ENCODE data around the gene RREB1. TPM values are rescaled to one million over a fixed set of nuclear protein-coding genes. Genes with fewer than 3 reads are reported as not detected.

The RREB1 gene
- total RNA-seq, 1 donor from 2014 or later: 43.3 TPM

- ATAC-seq: no peak
- no peak for DNase-seq (ENCODE audit: low spot score)
These were observed 54.1 kb downstream of the RREB1 start for GRCh38 chr6:7161845-7162244.

GRCh38 chr6:7163661-7164071, 55.9 kb downstream of the RREB1 start:
- ATAC-seq: no peak

GRCh38 chr6:7164536-7165001, 56.8 kb downstream of the RREB1 start:
- DNase-seq (ENCODE audit: low spot score) (no peak), ATAC-seq (no peak)

More at GRCh38 chr6:7163661-7164071, 55.9 kb downstream of the RREB1 start:
- DNase-seq (ENCODE audit: low spot score): no peak

DNA sequence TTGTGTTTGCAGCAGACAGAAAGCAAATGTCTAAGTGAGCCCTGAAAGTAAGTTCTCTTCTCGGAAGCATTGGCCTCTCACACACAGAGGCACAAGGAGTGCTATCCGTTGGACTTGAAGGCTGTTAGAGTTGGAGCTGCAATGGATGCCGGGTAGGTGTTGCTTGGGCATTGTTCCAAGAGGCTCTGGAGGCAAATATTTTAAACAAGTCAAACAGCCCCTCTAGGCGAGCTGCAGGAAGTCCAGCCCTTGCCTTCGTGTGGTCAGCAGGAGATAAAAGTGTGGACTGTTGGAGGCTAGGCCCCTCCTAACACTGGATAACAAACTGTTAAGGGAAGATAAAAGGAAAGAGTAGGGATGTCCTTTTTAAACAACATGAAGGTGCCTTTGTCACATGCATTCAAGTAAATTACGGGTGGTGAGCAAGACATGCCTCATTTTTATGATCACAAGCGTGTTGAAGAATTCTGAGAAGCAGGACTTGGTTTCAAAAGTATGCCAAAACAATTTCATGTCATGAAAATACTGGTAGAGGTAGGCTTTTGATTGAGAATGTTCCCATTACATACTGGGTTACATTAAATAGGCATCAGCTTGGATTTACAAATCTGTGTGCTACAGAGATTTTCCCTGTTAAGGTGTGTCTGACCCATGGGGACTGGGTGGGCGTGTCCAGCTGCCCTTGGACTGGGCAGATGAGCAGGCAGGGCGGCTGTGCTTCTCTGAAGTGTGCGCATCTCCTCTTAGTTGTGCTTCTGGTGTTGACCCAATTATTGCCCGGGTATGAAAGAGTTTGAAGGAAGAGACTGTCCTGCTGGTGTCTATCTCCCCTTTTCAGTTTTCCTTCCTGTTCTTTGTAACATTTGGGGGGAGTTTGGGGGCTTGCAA, 57.5 kb downstream of the RREB1 start:
- ATAC-seq (no peak), DNase-seq (ENCODE audit: low spot score) (no peak)

DNA sequence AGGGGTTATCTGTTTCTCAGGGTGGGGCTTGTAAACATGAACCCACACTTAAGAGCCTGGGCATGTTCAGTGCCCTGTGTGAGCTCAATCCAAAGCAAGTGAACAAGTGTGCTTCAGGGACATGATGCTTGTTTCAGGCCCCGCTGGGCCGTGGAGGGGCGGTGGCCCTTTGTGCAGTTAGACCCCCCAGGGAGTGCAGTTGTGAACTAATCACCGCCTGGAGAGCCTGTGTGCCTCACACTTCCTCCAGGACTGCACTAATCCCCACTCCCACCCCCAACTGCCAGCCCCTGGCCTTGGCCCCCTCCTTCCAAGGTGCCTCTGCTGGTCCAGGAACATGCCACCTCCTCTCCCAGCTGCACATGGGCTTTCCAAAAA, 58.1 kb downstream of the RREB1 start:
- ATAC-seq: no peak
- DNase-seq (ENCODE audit: low spot score): no peak

DNA sequence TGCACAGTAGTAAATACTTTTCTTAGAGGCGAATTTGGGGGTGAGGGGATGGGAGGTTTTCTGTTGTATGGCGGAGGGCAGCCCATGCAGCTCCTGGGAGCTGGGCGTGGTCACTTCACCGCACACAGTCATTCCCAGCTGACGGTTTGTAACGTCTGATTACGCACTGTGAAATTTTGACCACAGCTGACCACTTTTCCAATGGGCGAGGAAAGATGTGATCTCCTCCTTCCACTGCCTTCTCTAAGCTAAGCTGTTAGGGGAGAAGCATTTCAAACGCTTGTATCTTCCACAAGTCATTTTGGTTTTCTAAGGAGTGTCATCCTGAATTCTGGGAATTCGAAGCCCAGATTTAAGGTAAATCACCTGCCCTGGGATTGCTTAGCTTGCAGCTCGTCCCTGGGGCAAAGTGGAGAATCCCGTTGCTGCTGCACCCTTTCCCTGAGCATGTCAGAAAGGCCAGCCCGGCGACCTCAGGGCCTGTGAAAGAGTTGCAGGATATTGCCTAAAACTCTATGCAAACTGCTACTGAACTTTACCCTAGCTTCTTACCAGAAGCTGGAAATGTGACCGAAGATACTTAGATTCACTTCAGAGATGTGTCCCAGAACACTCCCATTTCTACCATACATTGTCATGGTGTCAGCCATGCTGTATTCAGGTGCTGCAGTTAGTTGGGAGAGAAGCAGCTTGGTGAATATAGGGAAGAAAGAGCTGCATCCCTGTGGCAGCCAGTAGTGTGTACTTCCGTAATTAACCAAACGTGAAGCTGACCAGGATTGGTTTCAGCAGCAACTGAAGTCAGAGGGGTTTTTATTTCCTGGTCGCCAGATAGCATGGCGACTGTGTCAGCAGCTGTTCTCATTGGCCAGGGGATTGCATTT, 58.9 kb downstream of the RREB1 start:
- DNase-seq (ENCODE audit: low spot score) (peak; percentile 80), ATAC-seq (peak; percentile 47)

DNA sequence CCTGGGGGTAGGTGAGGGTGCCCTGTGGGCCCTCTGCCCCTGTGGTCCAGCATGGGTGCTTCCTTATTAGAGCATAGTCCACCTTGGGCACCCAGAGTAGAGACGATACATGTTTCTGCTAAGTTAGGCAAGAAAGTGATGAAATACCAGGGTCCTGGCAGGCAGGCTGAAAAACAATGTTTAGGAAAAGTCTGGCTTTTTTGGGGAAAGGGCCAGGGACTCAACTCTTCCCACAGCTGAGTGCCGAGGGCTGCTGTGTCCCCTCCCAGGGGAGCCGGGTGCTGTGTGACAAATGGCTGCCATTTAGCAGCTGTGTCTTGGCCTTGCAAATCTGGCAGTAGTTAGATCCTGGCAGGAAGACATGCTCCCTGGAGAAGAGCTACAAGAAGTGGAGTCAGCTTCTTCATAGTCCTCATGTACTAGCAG, 61.5 kb downstream of the RREB1 start:
- ATAC-seq: peak; percentile 22
- DNase-seq (ENCODE audit: low spot score): no peak

DNA sequence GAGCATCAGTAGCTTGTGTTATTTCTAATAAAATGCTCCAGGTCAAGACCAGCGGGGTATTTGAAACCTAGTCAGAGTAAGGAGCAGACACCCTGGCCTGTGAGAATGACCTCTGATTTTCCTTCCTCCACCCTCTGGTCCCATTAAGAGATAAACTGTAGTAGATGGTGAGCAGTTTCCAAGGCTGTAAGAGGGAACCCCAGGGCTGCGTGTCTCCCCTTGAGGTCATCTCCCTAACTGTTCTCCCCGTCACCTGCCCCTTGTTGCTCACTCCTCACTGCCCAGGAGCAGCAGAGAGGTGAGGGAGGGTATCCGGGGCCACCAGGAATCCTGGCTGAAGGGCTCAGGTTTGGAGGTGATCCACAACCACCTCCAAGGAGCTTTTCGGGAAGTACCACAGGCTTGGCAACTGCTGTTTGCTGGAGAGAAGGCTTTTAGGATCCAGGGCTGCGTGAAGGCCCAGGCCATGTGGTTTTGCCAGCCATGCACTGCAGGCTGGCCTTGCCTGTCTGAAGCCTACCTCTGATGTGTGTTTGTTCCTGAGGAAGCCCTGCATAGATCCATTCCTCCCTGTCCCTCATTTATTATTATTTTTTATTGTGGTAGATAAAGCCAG, 62.5 kb downstream of the RREB1 start:
- ATAC-seq: peak; percentile 10
- no peak for DNase-seq (ENCODE audit: low spot score)

DNA sequence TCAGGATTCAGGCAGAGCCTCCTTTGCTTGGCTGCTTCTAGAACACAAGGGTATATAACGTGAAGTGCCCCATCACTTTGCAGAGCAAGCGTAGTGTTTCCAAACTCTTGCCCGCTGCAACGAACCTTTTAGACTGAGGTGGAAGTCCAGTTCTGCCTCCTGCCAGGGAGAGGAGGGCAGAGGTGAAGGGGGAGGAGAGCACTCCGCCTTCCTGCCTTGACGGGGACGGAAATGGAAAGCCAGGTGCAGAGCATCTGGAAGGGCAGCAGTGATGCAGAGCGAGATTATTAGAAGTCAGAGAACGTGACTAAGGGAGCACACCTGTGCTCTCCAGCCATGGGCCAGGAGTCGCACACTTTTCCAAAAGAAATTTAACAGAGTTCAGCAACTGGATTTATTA, 63.4 kb downstream of the RREB1 start:
- DNase-seq (ENCODE audit: low spot score): peak; percentile 93
- peak; percentile 73 for ATAC-seq

DNA sequence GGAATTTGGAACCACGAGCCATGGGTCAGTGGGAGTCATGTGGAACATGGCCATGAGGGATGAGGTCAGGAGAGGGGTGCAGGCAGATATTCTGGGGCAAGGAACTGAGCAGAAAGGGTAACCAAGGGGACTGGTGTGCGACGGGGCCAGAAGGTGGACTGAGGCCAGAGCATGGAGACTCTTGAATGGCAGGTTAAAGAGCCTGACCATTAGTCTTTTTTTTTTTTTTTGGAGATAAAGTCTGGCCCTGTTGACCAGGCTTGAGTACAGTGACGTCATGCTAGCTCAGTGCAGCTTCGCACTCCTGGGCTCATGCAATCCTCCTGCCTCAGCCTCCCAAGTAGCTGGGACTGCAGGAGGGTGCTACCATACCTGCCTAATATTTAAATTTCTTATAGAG, 64.0 kb downstream of the RREB1 start:
- ATAC-seq: no peak
- DNase-seq (ENCODE audit: low spot score): no peak

- DNase-seq (ENCODE audit: low spot score) (no peak), ATAC-seq (no peak)
These were observed 64.9 kb downstream of the RREB1 start for GRCh38 chr6:7172649-7173048.

DNA sequence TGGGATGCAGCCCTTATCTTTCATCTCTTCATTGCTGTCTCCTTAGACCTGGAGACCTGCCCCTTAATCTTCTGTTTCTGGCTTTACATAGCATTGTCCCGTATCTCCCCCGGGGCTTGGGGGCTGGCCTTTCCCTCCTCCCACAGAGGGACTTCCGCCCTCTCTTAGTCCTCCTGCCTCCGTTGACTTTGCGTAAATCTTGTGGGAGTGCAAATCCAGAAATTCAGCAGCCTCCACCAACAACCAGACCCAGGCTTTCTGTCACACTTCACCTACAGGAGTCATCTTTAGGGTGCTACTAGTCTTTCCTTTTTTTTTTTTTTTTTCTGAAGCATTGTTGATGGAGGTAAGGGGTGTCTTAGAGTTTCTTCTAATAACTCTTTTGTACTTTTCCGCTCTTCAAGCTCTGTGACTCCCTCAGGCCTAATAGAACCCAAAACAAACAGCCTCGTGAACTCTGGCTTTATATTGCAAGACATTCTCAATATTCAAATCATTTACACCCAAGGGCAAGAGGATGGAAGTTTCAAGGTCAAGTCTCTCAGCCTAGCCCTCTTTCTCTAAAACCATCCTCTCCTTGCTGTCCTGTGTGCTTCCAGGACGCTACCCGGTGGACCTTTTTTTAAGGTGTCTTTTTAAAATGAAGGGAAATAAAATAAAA, 66.2 kb downstream of the RREB1 start:
- ATAC-seq: no peak
- DNase-seq (ENCODE audit: low spot score): no peak

- peak; percentile 3 for ATAC-seq
- no peak for DNase-seq (ENCODE audit: low spot score)
These were observed 67.7 kb downstream of the RREB1 start for GRCh38 chr6:7175462-7175861.

DNA sequence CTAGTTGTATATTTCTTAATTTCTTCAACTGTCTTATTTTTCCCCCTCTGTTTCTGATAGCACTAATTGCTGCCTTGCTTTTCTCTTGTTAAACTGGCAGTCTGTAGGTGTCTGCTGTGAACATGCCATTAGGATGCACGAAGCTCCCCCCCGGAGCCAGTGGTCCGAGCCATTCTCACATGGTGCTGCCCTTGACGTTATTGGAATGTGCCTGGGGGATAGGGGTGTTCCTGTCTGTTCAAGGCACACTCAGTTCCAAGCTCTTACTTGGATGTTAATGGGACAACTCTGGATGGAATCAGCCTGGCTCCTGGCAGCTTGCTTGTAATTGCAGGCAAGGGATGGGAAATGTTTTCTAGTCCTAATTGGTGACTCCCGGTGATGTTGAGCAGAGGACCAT, 68.4 kb downstream of the RREB1 start:
- ATAC-seq: no peak

GRCh38 chr6:7178280-7178679, 70.5 kb downstream of the RREB1 start:
- DNase-seq (ENCODE audit: low spot score): no peak
- ATAC-seq: no peak

More for the DNA sequence above, 68.4 kb downstream of the RREB1 start:
- no peak for DNase-seq (ENCODE audit: low spot score)

- ATAC-seq (no peak), DNase-seq (ENCODE audit: low spot score) (no peak)
These were observed 73.0 kb downstream of the RREB1 start for GRCh38 chr6:7180751-7181150.

- ATAC-seq (peak; percentile 23), DNase-seq (ENCODE audit: low spot score) (no peak)
These were observed 75.9 kb downstream of the RREB1 start for GRCh38 chr6:7183707-7184106.

DNA sequence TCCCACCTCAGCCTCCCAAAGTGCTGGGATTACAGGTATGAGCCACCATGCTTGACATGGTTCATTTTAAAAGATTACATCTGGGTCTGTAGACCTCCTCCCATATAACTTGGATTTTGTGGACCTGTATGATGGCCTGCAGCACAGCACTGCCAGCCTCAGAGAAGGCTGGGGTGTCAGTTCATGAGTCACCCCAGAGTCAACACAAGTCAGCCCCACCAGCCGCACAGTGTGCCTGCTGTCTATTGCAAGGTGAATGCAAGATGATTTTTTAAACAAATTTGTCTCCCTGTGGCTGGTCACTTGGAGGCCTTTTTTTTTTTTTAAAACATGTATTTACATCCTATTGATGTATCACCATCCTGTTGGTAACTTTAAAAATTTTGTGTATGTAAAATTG, 76.7 kb downstream of the RREB1 start:
- ATAC-seq (no peak), DNase-seq (ENCODE audit: low spot score) (no peak)

DNA sequence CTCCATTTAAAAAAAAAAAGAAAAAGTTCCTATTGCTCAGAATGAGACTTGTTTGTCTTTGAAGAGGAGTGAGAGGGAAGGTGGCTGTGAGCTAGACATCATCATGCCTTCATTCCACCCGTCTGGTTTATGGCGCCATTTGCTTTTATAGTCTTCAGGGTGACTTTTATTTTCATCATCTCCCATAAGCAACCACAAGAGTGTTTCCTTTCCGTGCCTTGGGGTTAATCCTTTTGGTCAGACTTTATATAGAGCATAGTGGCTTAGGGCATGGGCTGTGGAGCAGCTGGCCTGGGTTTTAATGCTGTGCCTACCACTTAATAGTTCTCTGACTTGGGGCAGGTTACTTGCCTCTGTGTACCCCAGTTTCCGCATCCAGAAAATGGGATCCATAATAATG, 77.8 kb downstream of the RREB1 start:
- ATAC-seq (no peak), DNase-seq (ENCODE audit: low spot score) (no peak)

DNA sequence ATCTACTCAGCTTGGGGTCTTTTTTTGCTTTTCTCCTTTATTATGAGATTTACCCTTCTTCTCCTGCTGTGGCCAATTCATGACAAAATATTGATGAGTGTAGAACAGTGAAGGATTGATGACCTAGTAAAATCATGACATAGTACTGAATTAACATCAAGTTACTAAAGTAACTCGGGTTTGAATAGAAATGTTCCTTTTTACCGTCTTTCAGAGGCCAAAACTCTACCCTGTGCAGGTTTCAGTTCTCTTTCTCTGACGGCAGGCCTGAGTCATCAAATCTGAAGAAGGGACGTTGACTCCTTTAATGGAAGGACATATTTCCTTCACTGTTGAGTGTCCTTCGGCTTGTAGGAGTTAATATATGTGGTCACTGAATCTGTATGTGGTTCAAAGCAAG, 80.7 kb downstream of the RREB1 start:
- ATAC-seq (peak; percentile 25), DNase-seq (ENCODE audit: low spot score) (no peak)

Measured in left lobe of liver (tissue), 2 donors.